ENCODE data around the gene CATSPERZ. TPM values are rescaled to one million over a fixed set of nuclear protein-coding genes. Genes with fewer than 3 reads are reported as not detected.

CATSPERZ gene
- not detected in 2 replicates for total RNA-seq (2014; rRNA removed; shearing (Covaris generic))

GRCh38 chr11:64299847-64300648, at the start of gene CATSPERZ:
TSS of gene CATSPERZ (plus strand) at chr11:64300358. CDS start at chr11:64300411, 53 bp downstream.
- DNase-seq (ENCODE audit: low spot score): no peak

- no peak for DNase-seq (ENCODE audit: low spot score)
These were observed 49.6 kb upstream of the CATSPERZ start for GRCh38 chr11:64250415-64251015.

- DNase-seq (ENCODE audit: low spot score): no peak
These were observed 49.0 kb upstream of the CATSPERZ start, which contains the start of gene PLCB3 for GRCh38 chr11:64251016-64251752. TSS of gene PLCB3 (plus strand) at chr11:64251530. CDS start at chr11:64251650, 120 bp downstream.

GRCh38 chr11:64251753-64252002, 48.5 kb upstream of the CATSPERZ start:
- DNase-seq (ENCODE audit: low spot score): no peak

- DNase-seq (ENCODE audit: low spot score): peak; percentile 33
These were observed 47.9 kb upstream of the CATSPERZ start for GRCh38 chr11:64252003-64252872.

GRCh38 chr11:64253043-64253442, 47.1 kb upstream of the CATSPERZ start:
- no peak for DNase-seq (ENCODE audit: low spot score)

- no peak for DNase-seq (ENCODE audit: low spot score)
These were observed 46.7 kb upstream of the CATSPERZ start for GRCh38 chr11:64253481-64253880.

GRCh38 chr11:64254326-64254725, 45.8 kb upstream of the CATSPERZ start:
- no peak for DNase-seq (ENCODE audit: low spot score)

- no peak for DNase-seq (ENCODE audit: low spot score)
These were observed 44.7 kb upstream of the CATSPERZ start for GRCh38 chr11:64255135-64256128.

- DNase-seq (ENCODE audit: low spot score): no peak
These were observed 43.9 kb upstream of the CATSPERZ start for GRCh38 chr11:64256300-64256699.

GRCh38 chr11:64258356-64258755, 41.8 kb upstream of the CATSPERZ start:
- DNase-seq (ENCODE audit: low spot score): no peak

- no peak for DNase-seq (ENCODE audit: low spot score)
These were observed 41.1 kb upstream of the CATSPERZ start for GRCh38 chr11:64258946-64259532.

- no peak for DNase-seq (ENCODE audit: low spot score)
These were observed 40.6 kb upstream of the CATSPERZ start for GRCh38 chr11:64259533-64260067.

GRCh38 chr11:64260147-64260708, 39.9 kb upstream of the CATSPERZ start:
- DNase-seq (ENCODE audit: low spot score): no peak

- DNase-seq (ENCODE audit: low spot score): no peak
These were observed 38.5 kb upstream of the CATSPERZ start for GRCh38 chr11:64261556-64262080.

- DNase-seq (ENCODE audit: low spot score): no peak
These were observed 37.7 kb upstream of the CATSPERZ start for GRCh38 chr11:64262271-64263002.

GRCh38 chr11:64263021-64263946, 36.9 kb upstream of the CATSPERZ start:
- peak; percentile 78 for DNase-seq (ENCODE audit: low spot score)
